HepG2 (cell line): Measurements from ENCODE around the gene TAMALIN. TPM values are rescaled to one million over a fixed set of nuclear protein-coding genes. Genes with fewer than 3 reads are reported as not detected.

Experiments
- ATF2 ChIP-seq: sonication (generic); formaldehyde crosslinking; IDR thresholded peaks from 2 replicates; pipeline ENCODE4 v1.4.0; 2020; ENCODE audit warnings: missing genetic modification reagents
- BCL6 ChIP-seq: IDR thresholded peaks from 2 replicates; pipeline ENCODE4 v1.6.1; 2016; ENCODE audit warnings: missing genetic modification reagents, missing compliant biosample characterization
- ETV6 ChIP-seq: sonication (generic); formaldehyde crosslinking; conservative IDR thresholded peaks from 2 replicates; pipeline ENCODE4 v1.4.0; 2020; ENCODE audit warnings: missing genetic modification reagents
- EZH2 ChIP-seq: conservative IDR thresholded peaks from 2 replicates; pipeline ENCODE4 v1.6.1; 2012; ENCODE audit warnings: mild to moderate bottlenecking, low read depth, low read length, moderate library complexity
- HNRNPLL ChIP-seq: fragments of 200-400 bp; formaldehyde crosslinking; IDR thresholded peaks from 2 replicates; pipeline ENCODE4 v1.6.1; 2017; ENCODE audit warnings: mild to moderate bottlenecking, low read depth, low read length; ENCODE audit not compliant: poor library complexity, severe bottlenecking
- MIER3 ChIP-seq: IDR thresholded peaks from 2 replicates; pipeline ENCODE4 v1.6.1; 2016; ENCODE audit warnings: missing compliant biosample characterization, borderline replicate concordance
- POGZ ChIP-seq: sonication (generic); formaldehyde crosslinking; IDR thresholded peaks from 2 replicates; pipeline ENCODE4 v1.4.0; 2020; ENCODE audit warnings: mild to moderate bottlenecking, missing genetic modification reagents
- SOX5 ChIP-seq: IDR thresholded peaks from 2 replicates; pipeline ENCODE4 v1.6.1; 2016; ENCODE audit warnings: borderline replicate concordance
- ZBTB37 ChIP-seq: sonication (generic); formaldehyde crosslinking; IDR thresholded peaks from 2 replicates; pipeline ENCODE4 v1.4.0; 2020; ENCODE audit warnings: mild to moderate bottlenecking, missing genetic modification reagents
- ZMYM4 ChIP-seq: sonication (generic); formaldehyde crosslinking; IDR thresholded peaks from 2 replicates; pipeline ENCODE4 v1.8.1; 2023; ENCODE audit warnings: mild to moderate bottlenecking, missing genetic modification reagents
- ZNF232 ChIP-seq: sonication (generic); formaldehyde crosslinking; IDR thresholded peaks from 2 replicates; pipeline ENCODE4 v1.4.0; 2020; ENCODE audit warnings: missing genetic modification reagents, borderline replicate concordance
- ZNF235 ChIP-seq: sonication (generic); formaldehyde crosslinking; IDR thresholded peaks from 2 replicates; pipeline ENCODE4 v1.8.1; 2023; ENCODE audit warnings: mild to moderate bottlenecking, missing genetic modification reagents, borderline replicate concordance
- ZNF431 ChIP-seq: sonication (generic); formaldehyde crosslinking; IDR thresholded peaks from 2 replicates; pipeline ENCODE4 v1.9.0; 2022; ENCODE audit warnings: missing genetic modification reagents, low read depth, mild to moderate bottlenecking, borderline replicate concordance
- ZNF564 ChIP-seq: sonication (generic); formaldehyde crosslinking; IDR thresholded peaks from 2 replicates; pipeline ENCODE4 v1.8.1; 2023; ENCODE audit warnings: mild to moderate bottlenecking, missing genetic modification reagents
- ZNF605 ChIP-seq: sonication (generic); formaldehyde crosslinking; IDR thresholded peaks from 2 replicates; pipeline ENCODE4 v1.8.0; 2022; ENCODE audit warnings: mild to moderate bottlenecking, missing genetic modification reagents
- ZNF790 ChIP-seq: sonication (generic); formaldehyde crosslinking; IDR thresholded peaks from 2 replicates; pipeline ENCODE4 v1.8.0; 2022; ENCODE audit warnings: missing genetic modification reagents, mild to moderate bottlenecking, borderline replicate concordance
- ZNF839 ChIP-seq: sonication (generic); formaldehyde crosslinking; IDR thresholded peaks from 2 replicates; pipeline ENCODE4 v1.4.0; 2020; ENCODE audit warnings: missing genetic modification reagents, mild to moderate bottlenecking, borderline replicate concordance
- ZSCAN20 ChIP-seq: sonication (generic); formaldehyde crosslinking; IDR thresholded peaks from 2 replicates; pipeline ENCODE4 v1.4.0; 2020; ENCODE audit warnings: missing genetic modification reagents, mild to moderate bottlenecking, borderline replicate concordance
- polyA plus RNA-seq, 8 experiments: library from polyadenylated mRNA; depleted of rRNA in 3 of 8; stranded (reverse) in 7 of 8; unstranded in 1 of 8; fragments of >200 nt; fragmentation: Illumina TruSeq in 4 of 8; extraction: Trizol in 4 of 8; gene quantifications; 2 replicates each; pipeline versions ENCODE4 v1.2.1 to v1.2.3, GENCODE V29; 2011 to 2016; ENCODE audit warnings: low read depth in 4 of 8, missing spikeins in 1 of 8, mixed read lengths in 1 of 8; ENCODE audit not compliant: insufficient read depth in 1 of 8
- total RNA-seq, 5 experiments: library from RNA; depleted of rRNA; stranded (reverse); fragments of >200 nt; fragmentation: Illumina TruSeq; extraction: Trizol; gene quantifications; 2 replicates each; pipeline ENCODE4 v1.2.3, GENCODE V29; 2016; ENCODE audit warnings: low read depth in 1 of 5
- TF ChIP-seq, protein P1 (sequence below): sonication (generic); formaldehyde crosslinking; IDR thresholded peaks from 2 replicates; pipeline ENCODE4 v1.4.0; 2020; ENCODE audit warnings: missing genetic modification reagents
- TF ChIP-seq, protein P2 (sequence below): sonication (generic); formaldehyde crosslinking; IDR thresholded peaks from 2 replicates; pipeline ENCODE4 v1.5.1; 2020; ENCODE audit warnings: mild to moderate bottlenecking, missing genetic modification reagents

Gene TAMALIN
- total and polyA plus RNA-seq, 2 of the 13 experiments (the other 11 are each of a cell fraction or from before 2014, with no cell fraction given): 2.9 to 10.9 TPM

- TF ChIP-seq, protein P1, sequence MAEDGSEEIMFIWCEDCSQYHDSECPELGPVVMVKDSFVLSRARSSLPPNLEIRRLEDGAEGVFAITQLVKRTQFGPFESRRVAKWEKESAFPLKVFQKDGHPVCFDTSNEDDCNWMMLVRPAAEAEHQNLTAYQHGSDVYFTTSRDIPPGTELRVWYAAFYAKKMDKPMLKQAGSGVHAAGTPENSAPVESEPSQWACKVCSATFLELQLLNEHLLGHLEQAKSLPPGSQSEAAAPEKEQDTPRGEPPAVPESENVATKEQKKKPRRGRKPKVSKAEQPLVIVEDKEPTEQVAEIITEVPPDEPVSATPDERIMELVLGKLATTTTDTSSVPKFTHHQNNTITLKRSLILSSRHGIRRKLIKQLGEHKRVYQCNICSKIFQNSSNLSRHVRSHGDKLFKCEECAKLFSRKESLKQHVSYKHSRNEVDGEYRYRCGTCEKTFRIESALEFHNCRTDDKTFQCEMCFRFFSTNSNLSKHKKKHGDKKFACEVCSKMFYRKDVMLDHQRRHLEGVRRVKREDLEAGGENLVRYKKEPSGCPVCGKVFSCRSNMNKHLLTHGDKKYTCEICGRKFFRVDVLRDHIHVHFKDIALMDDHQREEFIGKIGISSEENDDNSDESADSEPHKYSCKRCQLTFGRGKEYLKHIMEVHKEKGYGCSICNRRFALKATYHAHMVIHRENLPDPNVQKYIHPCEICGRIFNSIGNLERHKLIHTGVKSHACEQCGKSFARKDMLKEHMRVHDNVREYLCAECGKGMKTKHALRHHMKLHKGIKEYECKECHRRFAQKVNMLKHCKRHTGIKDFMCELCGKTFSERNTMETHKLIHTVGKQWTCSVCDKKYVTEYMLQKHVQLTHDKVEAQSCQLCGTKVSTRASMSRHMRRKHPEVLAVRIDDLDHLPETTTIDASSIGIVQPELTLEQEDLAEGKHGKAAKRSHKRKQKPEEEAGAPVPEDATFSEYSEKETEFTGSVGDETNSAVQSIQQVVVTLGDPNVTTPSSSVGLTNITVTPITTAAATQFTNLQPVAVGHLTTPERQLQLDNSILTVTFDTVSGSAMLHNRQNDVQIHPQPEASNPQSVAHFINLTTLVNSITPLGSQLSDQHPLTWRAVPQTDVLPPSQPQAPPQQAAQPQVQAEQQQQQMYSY: no peak
- TF ChIP-seq ETV6 (CRISPR knock-in tag) (no peak), MIER3 (CRISPR knock-in tag) (no peak; the same call in 1 of the 2 replicates), ZNF235 (no peak), POGZ (CRISPR knock-in tag) (0 out of 2 replicates have a peak, but pooled peaks have one; percentile 17), ZNF232 (CRISPR knock-in tag) (0 out of 2 replicates have a peak, but pooled peaks have one; percentile 31), ZBTB37 (no peak), BCL6 (CRISPR knock-in tag) (0 out of 2 replicates have a peak, but pooled peaks have one; percentile 34), SOX5 (CRISPR knock-in tag) (peak; percentile 48; the same call in 1 of the 2 replicates), ZMYM4 (CRISPR knock-in tag) (no peak), ZSCAN20 (no peak), ATF2 (CRISPR knock-in tag) (no peak), ZNF790 (CRISPR knock-in tag) (0 out of 2 replicates have a peak, but pooled peaks have one; percentile 10), ZNF564 (CRISPR knock-in tag) (no peak), ZNF605 (CRISPR knock-in tag) (peak; percentile 65; the same call in 1 of the 2 replicates), HNRNPLL (peak; percentile 18), EZH2 (no peak), ZNF431 (CRISPR knock-in tag) (no peak), ZNF839 (CRISPR knock-in tag) (no peak)
- TF ChIP-seq, protein P2, sequence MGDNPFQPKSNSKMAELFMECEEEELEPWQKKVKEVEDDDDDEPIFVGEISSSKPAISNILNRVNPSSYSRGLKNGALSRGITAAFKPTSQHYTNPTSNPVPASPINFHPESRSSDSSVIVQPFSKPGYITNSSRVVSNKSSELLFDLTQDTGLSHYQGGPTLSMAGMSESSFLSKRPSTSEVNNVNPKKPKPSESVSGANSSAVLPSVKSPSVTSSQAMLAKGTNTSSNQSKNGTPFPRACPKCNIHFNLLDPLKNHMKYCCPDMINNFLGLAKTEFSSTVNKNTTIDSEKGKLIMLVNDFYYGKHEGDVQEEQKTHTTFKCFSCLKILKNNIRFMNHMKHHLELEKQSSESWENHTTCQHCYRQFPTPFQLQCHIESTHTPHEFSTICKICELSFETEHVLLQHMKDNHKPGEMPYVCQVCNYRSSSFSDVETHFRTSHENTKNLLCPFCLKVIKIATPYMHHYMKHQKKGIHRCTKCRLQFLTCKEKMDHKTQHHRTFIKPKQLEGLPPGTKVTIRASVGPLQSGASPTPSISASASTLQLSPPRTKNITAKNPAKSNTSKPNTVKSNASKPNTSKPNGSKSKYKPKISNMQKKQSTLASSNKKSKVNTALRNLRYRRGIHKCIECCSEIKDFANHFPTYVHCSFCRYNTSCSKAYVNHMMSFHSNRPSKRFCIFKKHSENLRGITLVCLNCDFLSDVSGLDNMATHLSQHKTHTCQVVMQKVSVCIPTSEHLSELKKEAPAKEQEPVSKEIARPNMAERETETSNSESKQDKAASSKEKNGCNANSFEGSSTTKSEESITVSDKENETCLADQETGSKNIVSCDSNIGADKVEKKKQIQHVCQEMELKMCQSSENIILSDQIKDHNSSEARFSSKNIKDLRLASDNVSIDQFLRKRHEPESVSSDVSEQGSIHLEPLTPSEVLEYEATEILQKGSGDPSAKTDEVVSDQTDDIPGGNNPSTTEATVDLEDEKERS: no peak
Observed at GRCh38 chr12:52010152-52010622, 3.4 kb downstream of the TAMALIN start (continued).
